K562 (cell line): ENCODE results near the gene ARMH4. TPM values are rescaled to one million over a fixed set of nuclear protein-coding genes. Genes with fewer than 3 reads are reported as not detected.

Source experiments
- ATAC-seq: fragments of 200-7000 bp; cut with Tn5 transposase; 3 replicates; pipeline ENCODE4 v1.9.1; 2020; ENCODE audit warnings: moderate library complexity
- BruUV-seq: library from RNA; stranded (reverse); fragments of 400-500 nt; replicated peaks from 2 replicates; lab custom pipeline; 2021; lab: Mats Ljungman, UMichigan
- CTCF ChIA-PET: fragments of 300-600 bp; formaldehyde crosslinking; extraction: SDS; loops from one replicate; lab custom pipeline; 2021; ENCODE audit warnings: low intra/inter-chr PET ratio; lab: Yijun Ruan, JAX
- POLR2A ChIA-PET: fragments of 300-600, 350-650 bp; sonication (Branson Sonifier 250); formaldehyde crosslinking; extraction: SDS; loops from one replicate; lab custom pipeline; 2021; ENCODE audit warnings: antibody characterized with exemption, inconsistent platforms; lab: Yijun Ruan, JAX
- DNase-seq, 4 experiments: peaks; one replicate each; pipeline versions ENCODE4 v3.0.0 to v3.0.0-alpha.2; 2011 to 2018; ENCODE audit warnings: low spot score in 3 of 4, mixed read lengths in 3 of 4; ENCODE audit errors: extremely low read depth in 1 of 4
- FAIRE-seq: peaks from 2 replicates; lab custom pipeline; 2011; peaks lifted over from hg19 to GRCh38; lab: Jason Lieb, UNC
- H2AFZ ChIP-seq: 2 replicates; pipeline ENCODE4 v1.6.0; 2011; ENCODE audit warnings: low read depth, low read length, control low read depth, inconsistent platforms
- H3K27ac ChIP-seq: fragments of 200-600 bp; 3 replicates; pipeline ENCODE4 v1.8.0; 2011; ENCODE audit warnings: low read depth, mild to moderate bottlenecking, control low read depth, inconsistent platforms, low read length, moderate library complexity, mixed read lengths; ENCODE audit errors: extremely low read depth
- H3K27me3 ChIP-seq, 2 experiments: fragments of 300-600 bp in 1 of 2; 2 replicates in 1 of 2; 3 replicates in 1 of 2; pipeline versions ENCODE4 v1.6.0 to v1.8.0; 2011; ENCODE audit warnings: inconsistent platforms in 2 of 2, low read length in 2 of 2, mild to moderate bottlenecking in 1 of 2, mixed read lengths in 1 of 2, moderate library complexity in 1 of 2; ENCODE audit not compliant: control insufficient read depth in 2 of 2, insufficient read depth in 2 of 2
- H3K36me3 ChIP-seq: fragments of 300-600 bp; 3 replicates; pipeline ENCODE4 v1.8.0; 2011; ENCODE audit warnings: mild to moderate bottlenecking, low read length, inconsistent platforms; ENCODE audit not compliant: control insufficient read depth, insufficient read depth
- H3K4me1 ChIP-seq, 2 experiments: fragments of 200-600 bp in 1 of 2; replicated peaks in 1 of 2; 2 replicates in 1 of 2; 3 replicates in 1 of 2; pipeline versions ENCODE4 v1.5.1 to v1.8.0; 2011; ENCODE audit warnings: inconsistent platforms in 2 of 2, low read length in 2 of 2, mild to moderate bottlenecking in 1 of 2, mixed read lengths in 1 of 2, moderate library complexity in 1 of 2; ENCODE audit not compliant: control insufficient read depth in 2 of 2, insufficient read depth in 2 of 2
- H3K4me2 ChIP-seq: 2 replicates; pipeline ENCODE4 v1.6.1; 2011; ENCODE audit warnings: low read length, control low read depth, inconsistent platforms, mixed read lengths; ENCODE audit not compliant: insufficient read depth
- H3K4me3 ChIP-seq: fragments of 200-600 bp; sonication (generic), shearing (Covaris generic); 2 replicates; pipeline ENCODE4 v1.5.1; 2016; ENCODE audit warnings: control low read depth, inconsistent platforms
- H3K79me2 ChIP-seq: fragments of 200-600 bp; 3 replicates; pipeline ENCODE4 v1.8.0; 2011; ENCODE audit warnings: low read length, inconsistent platforms; ENCODE audit not compliant: control insufficient read depth, insufficient read depth
- H3K9ac ChIP-seq, 2 experiments: 2 replicates each; pipeline versions ENCODE4 v1.6.0 to v1.6.1; 2011; ENCODE audit warnings: low read depth in 2 of 2, low read length in 2 of 2, control low read depth in 1 of 2, inconsistent platforms in 1 of 2, mild to moderate bottlenecking in 1 of 2, mixed read lengths in 1 of 2; ENCODE audit not compliant: insufficient read depth in 1 of 2
- H3K9me1 ChIP-seq: one replicate; pipeline ENCODE4 v1.6.0; 2011; ENCODE audit warnings: inconsistent platforms, mild to moderate bottlenecking, low read length, moderate library complexity; ENCODE audit not compliant: control insufficient read depth, insufficient read depth
- H3K9me3 ChIP-seq: replicated peaks from 2 replicates; pipeline ENCODE4 v1.5.1; 2011; ENCODE audit warnings: low read depth, low read length, inconsistent platforms; ENCODE audit not compliant: control insufficient read depth, insufficient read depth
- H4K20me1 ChIP-seq: replicated peaks from 2 replicates; pipeline ENCODE4 v1.6.1; 2011; ENCODE audit warnings: low read length, inconsistent platforms, mixed read lengths; ENCODE audit not compliant: control insufficient read depth, insufficient read depth
- E2F6 ChIP-seq, 2 experiments: IDR thresholded peaks; 2 replicates each; pipeline ENCODE4 v1.6.1; 2011; ENCODE audit warnings: borderline replicate concordance in 1 of 2, control low read depth in 1 of 2, low read depth in 1 of 2, low read length in 1 of 2, mild to moderate bottlenecking in 1 of 2, mixed read lengths in 1 of 2, moderate library complexity in 1 of 2; ENCODE audit not compliant: insufficient read depth in 1 of 2, insufficient read length in 1 of 2, poor library complexity in 1 of 2, severe bottlenecking in 1 of 2; ENCODE audit errors: extremely low read depth in 1 of 2
- ELF4 ChIP-seq: fragments of 450-650 bp; formaldehyde crosslinking; IDR thresholded peaks from 2 replicates; pipeline ENCODE4 v1.4.0; 2022; ENCODE audit warnings: missing genetic modification characterization
- NRF1 ChIP-seq, 2 experiments: fragments of 450-650 bp; IDR thresholded peaks in 1 of 2; conservative IDR thresholded peaks in 1 of 2; 2 replicates each; pipeline ENCODE4 v1.6.1; 2014; ENCODE audit warnings: mild to moderate bottlenecking in 2 of 2
- SMAD4 ChIP-seq: fragments of 250-450 bp; sonication (Bioruptor Pico); conservative IDR thresholded peaks from 2 replicates; pipeline ENCODE4 v1.8.0; 2021; ENCODE audit warnings: inconsistent platforms, mild to moderate bottlenecking, moderate library complexity
- ZNF12 ChIP-seq: sonication (generic); formaldehyde crosslinking; IDR thresholded peaks from 2 replicates; pipeline ENCODE4 v1.4.0; 2020; ENCODE audit warnings: mild to moderate bottlenecking, missing genetic modification reagents
- ZNF134 ChIP-seq: fragments of 250-450 bp; sonication (Bioruptor Pico); conservative IDR thresholded peaks from 2 replicates; pipeline ENCODE4 v1.4.0; 2020
- WGBS: fragments of 100-300 bp; shearing (Covaris generic); methylation state at CpG from one replicate; pipeline ENCODE4 v1.1.6; 2016; ENCODE audit warnings: low coverage, mixed read lengths; ENCODE audit not compliant: insufficient coverage; ENCODE audit errors: missing lambda C conversion rate; 5-methylcytosine and 5-hydroxymethylcytosine counted together
- in situ Hi-C: fragments of 300-500 bp; cut with MboI; formaldehyde crosslinking; loops from 4 replicates; pipeline ENCODE4 v1.15.0; 2018; ENCODE audit warnings: inconsistent platforms, mixed read lengths
- intact Hi-C: fragments of 100-400 bp; cut with micrococcal nuclease; formaldehyde crosslinking; loops from 2 replicates; pipeline ENCODE4 v1.14.2; 2022
- polyA plus RNA-seq, 8 experiments: library from polyadenylated mRNA; depleted of rRNA in 4 of 8; stranded (reverse) in 5 of 8; unstranded in 3 of 8; fragments of >200 nt; fragmentation: Nextera tagmentation in 2 of 8; fragmentation: Illumina TruSeq in 1 of 8; extraction: Ambion mirVana in 2 of 8; extraction: Trizol in 1 of 8; gene quantifications; 2 replicates each; pipeline versions ENCODE4 v1.2.1 to v1.2.3, GENCODE V29; 2011 to 2014; ENCODE audit warnings: inconsistent platforms in 1 of 8, missing spikeins in 1 of 8
- total RNA-seq, 7 experiments: library from RNA; depleted of rRNA in 6 of 7; stranded (reverse); fragments of >200 nt in 6 of 7; fragmentation: Illumina TruSeq in 2 of 7; extraction: Trizol in 2 of 7; gene quantifications; 2 replicates each; pipeline versions ENCODE4 v1.2.1 to v1.2.3, GENCODE V29; 2011 to 2021; ENCODE audit warnings: low replicate concordance in 1 of 7

ARMH4 gene
- total and polyA plus RNA-seq, 9 of the 15 experiments (the other 6 are each of a cell fraction or from before 2014, with no cell fraction given), result 0.06 to 0.98 (median 0.07) TPM; not detected in 2

- no peak overlapping the region for H2AFZ ChIP-seq
- ChIA-PET POLR2A (interaction anchor here (0.5 to 1.0 kb wide), 2 partner anchors 18 to 36 kb away, joined by 3 read pairs; no protein-coding TSS in a partner anchor), CTCF (no interaction called here)
- H3K36me3 ChIP-seq, result no peaks in the 10 kb centered on the region
- FAIRE-seq (no peak), ATAC-seq (no peak), DNase-seq (no peak)
- H3K9me1 ChIP-seq, result no peaks in the 10 kb centered on the region
- no peak for TF ChIP-seq SMAD4 (CRISPR knock-in tag)
- no peak for TF ChIP-seq ZNF134 (CRISPR knock-in tag)
- TF ChIP-seq NRF1 (conservative IDR thresholded peaks at IDR 0.05 in 1 of 2, IDR thresholded peaks at IDR 0.05 in 1 of 2), result no peak
- TF ChIP-seq ZNF12 (CRISPR knock-in tag), result no peak
- no peak for TF ChIP-seq ELF4 (CRISPR knock-in tag)
- no peak for TF ChIP-seq E2F6 (IDR thresholded peaks at IDR 0.05; ENCODE audit: borderline replicate concordance in 1 of 2, extremely low read depth in 1 of 2, insufficient read depth in 1 of 2, insufficient read length in 1 of 2, low read depth in 1 of 2, low read length in 1 of 2, poor library complexity in 1 of 2, severe bottlenecking in 1 of 2)
- H3K4me3 ChIP-seq, result no peak overlapping the region
- no TSS peak for BruUV-seq
- H3K4me1 ChIP-seq, result no peaks in the 10 kb centered on the region
- in situ Hi-C loops (no loop called here), intact Hi-C loops (no loop called here)
- no peaks in the 10 kb centered on the region for H4K20me1 ChIP-seq
- peaks cover 6 to 8% of the 10 kb centered on the region in 2 experiments; a peak in 3 of 5 replicates for H3K27me3 ChIP-seq
- H3K9ac ChIP-seq, result no peak overlapping the region
- no peak overlapping the region for H3K4me2 ChIP-seq
- no peak overlapping the region for H3K27ac ChIP-seq
- no peaks in the 10 kb centered on the region for H3K79me2 ChIP-seq
- WGBS, result 0% methylated on average over 1 of the region's 1 CpG
- H3K9me3 ChIP-seq, result no peaks in the 10 kb centered on the region
Measured at GRCh38 chr14:58145936-58146335, 6.1 kb downstream of the ARMH4 start.
